Measurements from ENCODE around the gene OR56A1.
"Not testable (repeated sequence)": the region's sequence is repeated elsewhere in the genome, so short reads cannot be mapped to it uniquely, and the experiment has no call there.

The OR56A1 gene

GRCh38 chr11:6030708-6031405 lies at the start of gene OR56A1:
Gene OR56A1, minus strand, starts transcription at chr11:6030758. Its CDS starts 3,066 bp downstream, at chr11:6027692.
- no peak for DNase-seq (ENCODE audit: low spot score)
- no peak for TF ChIP-seq CTCF (IDR thresholded peaks at IDR 0.05; ENCODE audit: extremely low read depth, missing control alignments)

- TF ChIP-seq CTCF (IDR thresholded peaks at IDR 0.05; ENCODE audit: extremely low read depth, missing control alignments), result no peak
- no peak for DNase-seq (ENCODE audit: low spot score)
Measured at GRCh38 chr11:6079463-6079862, 48.9 kb upstream of the OR56A1 start.

GRCh38 chr11:6077723-6078122 lies 47.2 kb upstream of the OR56A1 start:
- DNase-seq (ENCODE audit: low spot score), result no peak
- no peak for TF ChIP-seq CTCF (IDR thresholded peaks at IDR 0.05; ENCODE audit: extremely low read depth, missing control alignments)

- not testable (repeated sequence) for DNase-seq (ENCODE audit: low spot score)
Measured at GRCh38 chr11:6076443-6076842, 45.9 kb upstream of the OR56A1 start.

- no peak for DNase-seq (ENCODE audit: low spot score)
- TF ChIP-seq CTCF (IDR thresholded peaks at IDR 0.05; ENCODE audit: extremely low read depth, missing control alignments), result no peak
Measured at GRCh38 chr11:6067502-6067901, 36.9 kb upstream of the OR56A1 start.

GRCh38 chr11:6062691-6063358 lies 32.3 kb upstream of the OR56A1 start:
- DNase-seq (ENCODE audit: low spot score), result no peak
- no peak for TF ChIP-seq CTCF (IDR thresholded peaks at IDR 0.05; ENCODE audit: extremely low read depth, missing control alignments)

- no peak for TF ChIP-seq CTCF (IDR thresholded peaks at IDR 0.05; ENCODE audit: extremely low read depth, missing control alignments)
- no peak for DNase-seq (ENCODE audit: low spot score)
Measured at GRCh38 chr11:6061475-6061874, 30.9 kb upstream of the OR56A1 start.

GRCh38 chr11:6057452-6057851 lies 26.9 kb upstream of the OR56A1 start:
- no peak for DNase-seq (ENCODE audit: low spot score)
- TF ChIP-seq CTCF (IDR thresholded peaks at IDR 0.05; ENCODE audit: extremely low read depth, missing control alignments), result no peak

Data from GM20000 (cell line).